NCI-H2107 treated with DMSO at 0.1 percent for 48 hours (cell line): ENCODE data around the gene UBASH3A.

Experiments used
- DNase-seq: peaks from one replicate; lab custom pipeline; 2025; ENCODE audit not compliant: unreplicated experiment; lab: John Stamatoyannopoulos, UW

The UBASH3A gene

GRCh38 chr21:42409366-42409765, 5.7 kb downstream of the UBASH3A start:
- no peak for DNase-seq

GRCh38 chr21:42411197-42411869, 7.6 kb downstream of the UBASH3A start:
- DNase-seq = no peak

- no peak for DNase-seq
Observed at GRCh38 chr21:42411891-42412635, 8.4 kb downstream of the UBASH3A start.

GRCh38 chr21:42412636-42412933, 8.9 kb downstream of the UBASH3A start:
- no peak for DNase-seq

- no peak for DNase-seq
Observed at GRCh38 chr21:42413093-42413492, 9.4 kb downstream of the UBASH3A start.

GRCh38 chr21:42413500-42413899, 9.8 kb downstream of the UBASH3A start:
- DNase-seq = no peak

- no peak for DNase-seq
Observed at GRCh38 chr21:42414066-42414465, 10.4 kb downstream of the UBASH3A start.

- no peak for DNase-seq
Observed at GRCh38 chr21:42414553-42414927, 10.8 kb downstream of the UBASH3A start.

- DNase-seq = no peak
Observed at GRCh38 chr21:42414928-42415769, 11.4 kb downstream of the UBASH3A start.

GRCh38 chr21:42417533-42417932, 13.8 kb downstream of the UBASH3A start:
- no peak for DNase-seq

GRCh38 chr21:42418886-42419285, 15.2 kb downstream of the UBASH3A start:
- no peak for DNase-seq

- DNase-seq = no peak
Observed at GRCh38 chr21:42419845-42420244, 16.1 kb downstream of the UBASH3A start.

- DNase-seq = no peak
Observed at GRCh38 chr21:42421018-42421793, 17.5 kb downstream of the UBASH3A start.

- DNase-seq = no peak
Observed at GRCh38 chr21:42423197-42423675, 19.5 kb downstream of the UBASH3A start.

GRCh38 chr21:42423685-42424084, 20.0 kb downstream of the UBASH3A start:
- no peak for DNase-seq

- no peak for DNase-seq
Observed at GRCh38 chr21:42424914-42425541, 21.3 kb downstream of the UBASH3A start.

- DNase-seq = no peak
Observed at GRCh38 chr21:42425591-42425990, 21.9 kb downstream of the UBASH3A start.

GRCh38 chr21:42426424-42426823, 22.7 kb downstream of the UBASH3A start:
- DNase-seq = no peak

GRCh38 chr21:42426876-42427480, 23.3 kb downstream of the UBASH3A start:
- no peak for DNase-seq

GRCh38 chr21:42427809-42428419, 24.2 kb downstream of the UBASH3A start:
- peak; percentile 60 for DNase-seq
